Coronary artery (tissue), 2 donors: Measurements from ENCODE around the gene CDC25A.

Experiments
- DNase-seq: peaks from one replicate; pipeline ENCODE4 v3.0.0-alpha.2; 2017; ENCODE audit warnings: low spot score
- H3K27ac ChIP-seq, 2 donors: fragments of 200-600 bp; sonication (generic); one replicate each; pipeline ENCODE4 v1.5.1; 2016 to 2019
- H3K4me3 ChIP-seq: fragments of 200-600 bp; sonication (generic); 2 replicates; pipeline ENCODE4 v1.5.1; 2016; ENCODE audit warnings: mild to moderate bottlenecking, moderate library complexity
- TF ChIP-seq, protein P1 (sequence below): fragments of 200-600 bp; sonication (generic); IDR thresholded peaks from one replicate; pipeline ENCODE4 v1.5.1; 2019; ENCODE audit warnings: antibody characterized with exemption

Gene CDC25A

DNA sequence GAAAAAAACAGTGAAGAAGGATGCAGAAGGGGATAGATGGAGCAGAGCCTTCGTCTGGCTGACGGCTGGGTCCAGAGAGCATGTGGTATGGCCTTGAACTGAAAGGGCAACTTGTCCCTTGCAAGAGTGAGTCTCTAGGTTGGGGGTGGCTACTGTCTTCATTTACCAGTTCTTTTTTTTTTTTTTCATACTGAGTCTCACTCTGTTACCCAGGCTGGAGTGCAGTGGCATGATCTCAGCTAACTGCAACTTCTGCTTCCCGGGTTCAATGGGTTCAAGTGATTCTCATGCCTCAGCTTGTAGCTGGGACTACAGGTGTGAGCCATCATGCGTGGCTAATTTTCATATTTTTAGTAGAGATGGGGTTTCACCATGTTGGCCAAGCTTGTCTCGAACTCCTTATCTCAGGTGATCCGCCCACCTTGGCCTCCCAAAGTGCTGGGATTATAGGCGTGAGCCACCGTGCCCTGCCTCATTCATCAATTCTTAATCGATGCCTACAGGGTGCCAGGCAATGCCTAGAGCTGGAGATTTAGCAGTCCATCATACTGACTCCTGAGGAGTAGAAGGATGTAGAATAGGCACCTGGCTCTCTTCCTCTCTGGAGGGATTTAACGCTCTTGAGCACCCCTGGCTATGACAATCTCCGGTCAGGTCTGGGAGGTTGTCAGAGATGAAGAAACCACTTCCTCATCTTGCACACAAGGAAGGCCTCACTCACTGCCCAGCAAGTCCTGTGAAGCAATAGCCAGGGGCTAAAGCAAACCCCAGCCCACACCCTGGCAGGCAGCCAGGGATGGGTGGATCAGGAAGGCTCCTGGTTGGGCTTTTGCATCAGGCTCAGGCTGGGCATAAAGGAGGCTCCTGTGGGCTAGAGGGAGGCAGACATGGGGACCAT is 34.6 kb upstream of the CDC25A start, which contains the start of gene CAMP:
Gene CAMP, plus strand, starts transcription at position 880 of the 898 bp plus-strand sequence. Its CDS starts 17 bp downstream, at position 897.
- Histone ChIP-seq H3K4me3 (no peak within 1 kb of the TSS), H3K27ac (no peak within 1 kb of the TSS)
- TF ChIP-seq, protein P1, sequence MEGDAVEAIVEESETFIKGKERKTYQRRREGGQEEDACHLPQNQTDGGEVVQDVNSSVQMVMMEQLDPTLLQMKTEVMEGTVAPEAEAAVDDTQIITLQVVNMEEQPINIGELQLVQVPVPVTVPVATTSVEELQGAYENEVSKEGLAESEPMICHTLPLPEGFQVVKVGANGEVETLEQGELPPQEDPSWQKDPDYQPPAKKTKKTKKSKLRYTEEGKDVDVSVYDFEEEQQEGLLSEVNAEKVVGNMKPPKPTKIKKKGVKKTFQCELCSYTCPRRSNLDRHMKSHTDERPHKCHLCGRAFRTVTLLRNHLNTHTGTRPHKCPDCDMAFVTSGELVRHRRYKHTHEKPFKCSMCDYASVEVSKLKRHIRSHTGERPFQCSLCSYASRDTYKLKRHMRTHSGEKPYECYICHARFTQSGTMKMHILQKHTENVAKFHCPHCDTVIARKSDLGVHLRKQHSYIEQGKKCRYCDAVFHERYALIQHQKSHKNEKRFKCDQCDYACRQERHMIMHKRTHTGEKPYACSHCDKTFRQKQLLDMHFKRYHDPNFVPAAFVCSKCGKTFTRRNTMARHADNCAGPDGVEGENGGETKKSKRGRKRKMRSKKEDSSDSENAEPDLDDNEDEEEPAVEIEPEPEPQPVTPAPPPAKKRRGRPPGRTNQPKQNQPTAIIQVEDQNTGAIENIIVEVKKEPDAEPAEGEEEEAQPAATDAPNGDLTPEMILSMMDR: no peak
- DNase-seq: no peak

DNA sequence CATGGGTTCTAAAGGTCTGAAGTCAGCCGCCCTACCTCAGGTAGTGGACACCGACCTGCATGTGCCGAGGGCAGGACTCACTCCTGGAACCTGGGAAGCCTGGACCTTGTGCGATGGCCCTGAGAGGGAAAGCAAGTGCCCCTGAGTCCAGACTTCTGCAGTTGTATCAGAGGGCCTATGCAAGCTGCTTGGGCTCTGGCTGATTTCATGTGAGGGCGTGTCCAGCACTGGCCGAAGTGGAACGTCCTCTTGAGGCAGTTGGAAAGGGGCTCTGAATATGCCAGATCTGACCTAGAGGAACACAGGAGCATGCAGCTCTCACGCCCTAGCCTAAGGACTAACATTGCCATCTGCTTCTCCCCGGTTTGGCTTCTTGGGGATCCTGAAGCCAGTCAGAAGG is 32.5 kb upstream of the CDC25A start:
- DNase-seq: no peak
- TF ChIP-seq, protein P1: no peak
- no peak overlapping the region for H3K27ac ChIP-seq

DNA sequence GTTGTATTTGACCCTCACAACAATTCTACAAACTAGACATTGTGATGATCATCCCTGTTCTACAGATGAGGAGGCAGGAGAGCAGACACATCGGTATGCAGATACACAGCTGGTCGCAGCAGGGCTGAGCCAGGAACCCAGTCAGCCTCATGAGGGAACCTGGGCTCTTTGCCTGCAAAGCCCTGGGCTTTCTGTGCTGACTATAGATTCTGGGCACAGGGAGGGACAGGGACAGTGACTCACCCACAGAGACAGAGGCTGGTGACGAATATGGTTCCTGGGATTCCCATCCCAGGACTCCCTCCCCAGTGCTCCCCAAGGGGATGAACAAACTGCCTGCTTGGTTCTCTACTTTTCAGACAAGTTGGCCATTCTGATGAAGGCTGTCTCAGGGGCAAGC is 31.3 kb upstream of the CDC25A start:
- H3K4me3 ChIP-seq: no peak overlapping the region
- H3K27ac ChIP-seq: no peak overlapping the region
- TF ChIP-seq, protein P1: no peak
- DNase-seq: no peak

More for the DNA sequence above, 32.5 kb upstream of the CDC25A start:
- H3K4me3 ChIP-seq: no peak overlapping the region

DNA sequence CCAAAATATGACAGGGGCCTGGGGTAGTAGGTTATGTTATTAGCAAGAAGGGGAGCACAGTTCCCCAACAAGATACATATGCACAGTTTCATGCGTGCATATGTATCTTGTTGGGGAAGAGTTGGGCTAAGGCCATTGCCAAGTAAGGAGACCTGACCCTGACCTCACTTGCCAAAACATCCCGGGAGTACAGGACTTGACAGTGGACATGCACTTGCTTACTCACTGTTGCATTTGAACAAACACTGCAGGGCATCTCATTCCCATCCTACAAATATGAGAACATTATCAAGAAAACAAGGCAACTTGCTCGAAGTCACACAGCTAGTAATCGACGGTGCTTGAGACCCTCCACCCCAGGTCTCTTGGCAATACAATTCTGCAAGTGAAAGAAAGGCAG is 30.3 kb upstream of the CDC25A start:
- DNase-seq: no peak
- Histone ChIP-seq H3K4me3 (no peak overlapping the region), H3K27ac (no peak overlapping the region)
- TF ChIP-seq, protein P1: no peak

DNA sequence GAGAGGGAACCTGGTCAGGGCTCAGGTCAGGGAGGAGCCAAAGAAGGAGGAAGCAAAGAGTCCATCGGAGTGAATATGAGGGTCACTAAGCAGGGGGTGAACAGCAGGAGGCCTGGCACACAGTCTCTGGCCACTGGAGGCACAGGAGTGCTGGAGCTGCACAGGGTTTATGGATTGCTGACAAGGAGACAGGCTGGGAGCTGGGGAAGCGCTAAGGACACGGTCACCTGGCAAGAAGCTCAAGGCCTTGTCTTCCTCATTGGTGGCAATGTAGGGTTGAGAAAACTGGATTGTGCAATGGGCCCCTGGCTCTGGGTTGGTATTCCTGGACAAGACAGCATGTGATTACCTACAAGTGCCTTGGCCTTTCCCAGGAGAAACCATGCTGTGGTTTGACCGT is 29.2 kb upstream of the CDC25A start:
- no peak for DNase-seq
- peak overlapping the region in 1 of 2 donors; percentile 7 for H3K27ac ChIP-seq
- TF ChIP-seq, protein P1: no peak
- no peak overlapping the region for H3K4me3 ChIP-seq

DNA sequence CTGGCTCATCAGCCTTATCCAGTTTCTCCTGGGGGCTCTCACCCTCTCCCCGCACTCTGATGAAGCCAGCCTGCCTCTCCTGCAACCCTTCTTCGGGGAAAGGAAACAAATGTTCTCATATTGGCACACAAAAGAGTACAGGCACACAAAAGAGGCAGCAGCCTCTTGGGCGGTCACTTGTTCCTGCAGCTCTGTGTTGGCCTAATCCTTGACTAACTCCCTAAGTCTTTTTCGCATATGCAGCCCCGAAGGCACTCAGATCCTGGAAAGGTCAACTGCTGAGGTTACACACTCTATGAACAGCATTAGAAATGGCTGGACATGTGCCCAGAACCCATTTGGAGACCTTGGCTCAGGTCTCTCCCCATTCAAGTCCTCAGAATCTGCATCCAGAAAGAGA is 27.7 kb upstream of the CDC25A start:
- no peak for DNase-seq
- TF ChIP-seq, protein P1: no peak
- H3K4me3 ChIP-seq: peak overlapping the region; percentile 19
- H3K27ac ChIP-seq: peak overlapping the region; percentile 52 to 80

DNA sequence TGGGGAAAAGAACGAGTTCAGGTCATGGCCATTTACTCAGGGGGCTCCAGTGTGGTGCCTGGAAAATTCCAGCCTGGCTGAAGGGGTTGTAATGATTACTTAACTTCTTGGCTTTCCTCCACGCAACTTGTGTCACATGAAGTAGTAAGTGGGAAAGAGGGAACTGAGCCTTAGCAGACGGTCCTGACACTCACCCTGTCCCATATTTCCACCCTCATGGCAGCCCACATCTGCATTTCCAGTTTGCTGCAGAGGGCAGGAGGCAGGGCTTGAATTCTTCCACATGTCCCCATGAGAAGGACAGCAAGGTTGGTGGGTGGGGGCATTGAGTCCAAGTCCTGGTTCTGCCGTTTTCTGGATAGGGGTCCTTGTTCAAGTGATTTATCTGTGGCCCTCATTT is 27.2 kb upstream of the CDC25A start:
- DNase-seq: no peak
- TF ChIP-seq, protein P1: no peak
- H3K27ac ChIP-seq: peak overlapping the region; percentile 52 to 80
- peak overlapping the region; percentile 19 for H3K4me3 ChIP-seq
